DOHH2 (cell line): ENCODE results near the gene PSMB5.

Experiments
- H3F3A ChIP-seq: fragments of 200-600 bp; sonication (generic), shearing (Covaris generic); 2 replicates; pipeline ENCODE4 v1.6.0; 2016; ENCODE audit warnings: antibody characterized with exemption, mild to moderate bottlenecking; ENCODE audit not compliant: control insufficient read depth, insufficient read depth
- H3K27ac ChIP-seq: fragments of 200-600 bp; sonication (generic); 2 replicates; pipeline ENCODE4 v1.5.1; 2014; ENCODE audit warnings: low read depth, mild to moderate bottlenecking, low read length, moderate library complexity
- H3K27me3 ChIP-seq: fragments of 200-600 bp; sonication (generic); 2 replicates; pipeline ENCODE4 v1.6.1; 2014; ENCODE audit warnings: mild to moderate bottlenecking, low read length, mixed read lengths; ENCODE audit not compliant: control insufficient read depth
- H3K36me3 ChIP-seq: fragments of 200-600 bp; sonication (generic); 2 replicates; pipeline ENCODE4 v1.6.1; 2014; ENCODE audit warnings: mild to moderate bottlenecking, low read length, moderate library complexity, mixed read lengths; ENCODE audit not compliant: control insufficient read depth
- H3K4me1 ChIP-seq: fragments of 200-600 bp; sonication (generic); 2 replicates; pipeline ENCODE4 v1.6.1; 2014; ENCODE audit warnings: mild to moderate bottlenecking, low read length, mixed read lengths; ENCODE audit not compliant: control insufficient read depth
- H3K4me2 ChIP-seq: fragments of 200-600 bp; sonication (generic); 2 replicates; pipeline ENCODE4 v1.6.0; 2014; ENCODE audit warnings: mild to moderate bottlenecking, low read length, moderate library complexity
- H3K4me3 ChIP-seq: fragments of 200-600 bp; sonication (generic); 2 replicates; pipeline ENCODE4 v1.5.1; 2014; ENCODE audit warnings: mild to moderate bottlenecking, low read length, mixed read lengths
- H3K79me2 ChIP-seq: fragments of 200-600 bp; sonication (generic); 2 replicates; pipeline ENCODE4 v1.6.1; 2014; ENCODE audit warnings: mild to moderate bottlenecking, low read length, mixed read lengths; ENCODE audit not compliant: control insufficient read depth
- H3K9me2 ChIP-seq: fragments of 200-600 bp; sonication (generic); replicated peaks from 2 replicates; pipeline ENCODE4 v1.6.1; 2014; ENCODE audit warnings: mild to moderate bottlenecking, low read length, mixed read lengths; ENCODE audit not compliant: control insufficient read depth
- H3K9me3 ChIP-seq: fragments of 200-600 bp; sonication (generic); 2 replicates; pipeline ENCODE4 v1.6.1; 2014; ENCODE audit warnings: antibody characterized with exemption, low read length, mixed read lengths; ENCODE audit not compliant: control insufficient read depth, insufficient read depth
- H4K20me1 ChIP-seq: fragments of 200-600 bp; sonication (generic); 2 replicates; pipeline ENCODE4 v1.6.0; 2014; ENCODE audit warnings: low read depth, mild to moderate bottlenecking, antibody characterized with exemption, low read length, moderate library complexity; ENCODE audit not compliant: control insufficient read depth, insufficient read depth
- EZH2phosphoT487 ChIP-seq: fragments of 200-600 bp; sonication (generic); IDR thresholded peaks from 2 replicates; pipeline ENCODE4 v1.6.1; 2017; ENCODE audit warnings: borderline replicate concordance, mild to moderate bottlenecking, antibody characterized with exemption, low read length, moderate library complexity, mixed read lengths
- TF ChIP-seq, protein P1 (sequence below): fragments of 200-600 bp; sonication (generic); IDR thresholded peaks from one replicate; pipeline ENCODE4 v1.5.1; 2014; ENCODE audit warnings: antibody characterized with exemption, mild to moderate bottlenecking, low read depth, low read length; ENCODE audit not compliant: poor library complexity, severe bottlenecking

PSMB5 gene

DNA sequence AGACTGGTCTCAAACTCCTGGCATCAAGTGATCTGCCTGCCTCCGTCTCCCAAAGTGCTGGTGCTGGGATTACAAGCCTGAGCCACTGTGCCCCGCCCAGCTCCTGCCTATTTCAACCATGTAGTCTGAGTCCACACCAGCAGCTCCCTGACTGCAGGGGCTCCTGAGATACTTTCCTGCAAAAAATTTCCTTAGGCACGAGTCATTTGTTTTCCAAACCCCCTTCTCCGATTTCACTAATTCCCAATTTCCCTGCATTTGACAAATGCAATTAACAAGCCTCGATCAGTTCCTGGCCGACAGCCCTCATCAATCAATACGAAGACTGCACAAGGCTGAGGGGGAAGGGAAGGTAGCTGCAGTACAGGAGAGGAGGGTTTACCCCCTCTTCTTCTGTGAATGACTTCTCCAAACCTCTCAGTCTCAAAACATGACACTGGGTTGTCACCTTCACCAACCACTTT is 10.1 kb downstream of the PSMB5 start:
- Histone ChIP-seq H3K27me3 (no peaks in the 10 kb centered on the region), H3F3A (peaks cover 3% of the 10 kb centered on the region), H3K4me2 (no peak overlapping the region), H3K27ac (no peak overlapping the region), H3K79me2 (peaks cover 9% of the 10 kb centered on the region), H3K4me1 (no peaks in the 10 kb centered on the region), H3K4me3 (no peak overlapping the region), H4K20me1 (no peaks in the 10 kb centered on the region), H3K9me2 (no peaks in the 10 kb centered on the region), H3K9me3 (no peaks in the 10 kb centered on the region), H3K36me3 (peaks cover 32% of the 10 kb centered on the region)
- TF ChIP-seq, protein P1, sequence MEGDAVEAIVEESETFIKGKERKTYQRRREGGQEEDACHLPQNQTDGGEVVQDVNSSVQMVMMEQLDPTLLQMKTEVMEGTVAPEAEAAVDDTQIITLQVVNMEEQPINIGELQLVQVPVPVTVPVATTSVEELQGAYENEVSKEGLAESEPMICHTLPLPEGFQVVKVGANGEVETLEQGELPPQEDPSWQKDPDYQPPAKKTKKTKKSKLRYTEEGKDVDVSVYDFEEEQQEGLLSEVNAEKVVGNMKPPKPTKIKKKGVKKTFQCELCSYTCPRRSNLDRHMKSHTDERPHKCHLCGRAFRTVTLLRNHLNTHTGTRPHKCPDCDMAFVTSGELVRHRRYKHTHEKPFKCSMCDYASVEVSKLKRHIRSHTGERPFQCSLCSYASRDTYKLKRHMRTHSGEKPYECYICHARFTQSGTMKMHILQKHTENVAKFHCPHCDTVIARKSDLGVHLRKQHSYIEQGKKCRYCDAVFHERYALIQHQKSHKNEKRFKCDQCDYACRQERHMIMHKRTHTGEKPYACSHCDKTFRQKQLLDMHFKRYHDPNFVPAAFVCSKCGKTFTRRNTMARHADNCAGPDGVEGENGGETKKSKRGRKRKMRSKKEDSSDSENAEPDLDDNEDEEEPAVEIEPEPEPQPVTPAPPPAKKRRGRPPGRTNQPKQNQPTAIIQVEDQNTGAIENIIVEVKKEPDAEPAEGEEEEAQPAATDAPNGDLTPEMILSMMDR, result no peak
- TF ChIP-seq EZH2phosphoT487, result no peak

DNA sequence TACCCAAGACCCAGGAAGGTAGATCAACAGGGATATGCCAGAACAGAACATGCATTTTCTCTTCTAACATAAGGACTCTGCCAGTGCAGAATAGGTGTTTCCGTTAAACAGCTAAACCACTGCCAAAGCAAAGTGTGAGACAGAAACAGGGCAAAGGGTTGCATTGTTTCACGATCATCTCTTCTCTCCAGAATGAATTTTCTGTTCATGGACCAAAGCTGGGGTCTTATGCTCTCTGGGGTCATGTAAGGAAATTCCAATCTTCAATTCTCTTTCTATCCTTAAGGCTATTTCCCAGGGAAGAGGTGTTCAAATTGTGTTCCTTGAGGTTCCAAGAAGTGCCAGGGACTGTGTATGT is 10.9 kb downstream of the PSMB5 start:
- no peak overlapping the region for H3K27ac ChIP-seq
- H3K36me3 ChIP-seq, result peaks cover 24% of the 10 kb centered on the region
- peaks cover 3% of the 10 kb centered on the region for H3F3A ChIP-seq
- no peak overlapping the region for H3K4me3 ChIP-seq
- H3K4me2 ChIP-seq, result no peak overlapping the region
- no peaks in the 10 kb centered on the region for H4K20me1 ChIP-seq
- no peaks in the 10 kb centered on the region for H3K27me3 ChIP-seq
- no peaks in the 10 kb centered on the region for H3K9me3 ChIP-seq
- TF ChIP-seq, protein P1, result no peak
- no peak for TF ChIP-seq EZH2phosphoT487
- H3K79me2 ChIP-seq, result peaks cover 2% of the 10 kb centered on the region
- H3K4me1 ChIP-seq, result no peaks in the 10 kb centered on the region
- no peaks in the 10 kb centered on the region for H3K9me2 ChIP-seq

DNA sequence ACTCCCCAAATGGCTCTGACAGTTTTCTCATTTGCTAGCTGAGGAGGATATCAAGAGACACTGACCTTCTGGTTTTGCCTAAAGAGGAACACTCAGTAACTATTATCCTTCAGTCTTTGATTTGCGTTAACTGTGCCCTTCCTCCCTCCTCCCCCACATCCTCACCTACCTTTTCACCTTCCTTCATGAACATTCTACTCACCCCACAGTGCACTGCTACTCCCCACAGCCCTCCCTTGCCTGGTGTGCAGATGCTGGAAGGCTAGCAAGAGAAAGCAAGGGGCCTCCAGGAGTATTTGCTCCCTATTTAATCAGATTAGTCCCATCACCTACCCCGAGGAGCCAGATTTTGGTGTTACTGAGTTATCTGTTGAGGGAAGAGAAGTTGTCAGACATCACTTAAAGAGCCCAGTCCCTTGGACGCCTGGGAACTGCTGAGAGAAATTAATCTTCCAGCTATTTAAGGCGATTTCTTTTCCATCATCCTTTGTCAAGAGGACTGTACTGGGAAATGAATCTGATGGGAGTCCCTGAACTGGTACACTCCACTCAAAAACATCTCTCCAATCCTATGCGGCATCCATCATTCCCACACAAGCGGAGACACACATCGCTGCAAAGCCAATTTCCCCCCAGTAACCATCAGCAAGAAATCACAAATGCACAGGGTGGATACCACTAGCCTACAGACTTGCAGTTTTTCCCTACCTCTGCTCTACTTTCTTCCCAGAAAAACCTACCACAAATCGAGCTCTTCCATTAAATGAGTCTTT is 11.5 kb downstream of the PSMB5 start:
- no peak overlapping the region for H3K27ac ChIP-seq
- no peaks in the 10 kb centered on the region for H3K4me1 ChIP-seq
- H3K79me2 ChIP-seq, result no peaks in the 10 kb centered on the region

More for the DNA sequence above, 11.5 kb downstream of the PSMB5 start:
- H3F3A ChIP-seq, result peaks cover 3% of the 10 kb centered on the region
- H3K9me2 ChIP-seq, result no peaks in the 10 kb centered on the region
- H3K27me3 ChIP-seq, result no peaks in the 10 kb centered on the region
- H3K9me3 ChIP-seq, result no peaks in the 10 kb centered on the region
- H3K4me2 ChIP-seq, result no peak overlapping the region
- TF ChIP-seq, protein P1, result no peak
- no peak for TF ChIP-seq EZH2phosphoT487
- no peaks in the 10 kb centered on the region for H4K20me1 ChIP-seq
- no peak overlapping the region for H3K4me3 ChIP-seq
- peaks cover 20% of the 10 kb centered on the region for H3K36me3 ChIP-seq
